ENCODE results near the gene ARHGEF6. TPM values are rescaled to one million over a fixed set of nuclear protein-coding genes. Genes with fewer than 3 reads are reported as not detected.

The ARHGEF6 gene
- total RNA-seq, 1 donor from 2014 or later: 0.31 TPM

GRCh38 chrX:136665258-136665900 lies 115.4 kb downstream of the ARHGEF6 start:
- no peaks in the 10 kb centered on the region for H3K27me3 Mint-ChIP-seq
- no peak overlapping the region for H3K4me3 Mint-ChIP-seq (ENCODE audit: low read depth)
- H3K36me3 Mint-ChIP-seq (ENCODE audit: insufficient read depth): peaks cover 5% of the 10 kb centered on the region
- H3K27ac Mint-ChIP-seq: no peak overlapping the region
- H3K4me1 Mint-ChIP-seq (ENCODE audit: low read depth): no peaks in the 10 kb centered on the region
- no peak for DNase-seq (ENCODE audit: low spot score, unreplicated experiment)
- H3K9me3 Mint-ChIP-seq (ENCODE audit: low read depth): peaks cover 28% of the 10 kb centered on the region
- TF ChIP-seq, protein P1, sequence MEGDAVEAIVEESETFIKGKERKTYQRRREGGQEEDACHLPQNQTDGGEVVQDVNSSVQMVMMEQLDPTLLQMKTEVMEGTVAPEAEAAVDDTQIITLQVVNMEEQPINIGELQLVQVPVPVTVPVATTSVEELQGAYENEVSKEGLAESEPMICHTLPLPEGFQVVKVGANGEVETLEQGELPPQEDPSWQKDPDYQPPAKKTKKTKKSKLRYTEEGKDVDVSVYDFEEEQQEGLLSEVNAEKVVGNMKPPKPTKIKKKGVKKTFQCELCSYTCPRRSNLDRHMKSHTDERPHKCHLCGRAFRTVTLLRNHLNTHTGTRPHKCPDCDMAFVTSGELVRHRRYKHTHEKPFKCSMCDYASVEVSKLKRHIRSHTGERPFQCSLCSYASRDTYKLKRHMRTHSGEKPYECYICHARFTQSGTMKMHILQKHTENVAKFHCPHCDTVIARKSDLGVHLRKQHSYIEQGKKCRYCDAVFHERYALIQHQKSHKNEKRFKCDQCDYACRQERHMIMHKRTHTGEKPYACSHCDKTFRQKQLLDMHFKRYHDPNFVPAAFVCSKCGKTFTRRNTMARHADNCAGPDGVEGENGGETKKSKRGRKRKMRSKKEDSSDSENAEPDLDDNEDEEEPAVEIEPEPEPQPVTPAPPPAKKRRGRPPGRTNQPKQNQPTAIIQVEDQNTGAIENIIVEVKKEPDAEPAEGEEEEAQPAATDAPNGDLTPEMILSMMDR (IDR thresholded peaks at IDR 0.05; ENCODE audit: unreplicated experiment): no peak

- Mint-ChIP-seq H3K4me1 (ENCODE audit: low read depth) (no peaks in the 10 kb centered on the region), H3K27ac (no peak overlapping the region), H3K4me3 (ENCODE audit: low read depth) (no peak overlapping the region), H3K36me3 (ENCODE audit: insufficient read depth) (peaks cover 5% of the 10 kb centered on the region), H3K9me3 (ENCODE audit: low read depth) (peaks cover 27% of the 10 kb centered on the region), H3K27me3 (no peaks in the 10 kb centered on the region)
- no peak for DNase-seq (ENCODE audit: low spot score, unreplicated experiment)
- TF ChIP-seq, protein P1 (IDR thresholded peaks at IDR 0.05; ENCODE audit: unreplicated experiment): no peak
Measured at GRCh38 chrX:136662976-136663375, 117.8 kb downstream of the ARHGEF6 start.

- no peak for DNase-seq (ENCODE audit: low spot score, unreplicated experiment)
- Mint-ChIP-seq H3K27me3 (peaks cover under 1% of the 10 kb centered on the region), H3K4me1 (ENCODE audit: low read depth) (no peaks in the 10 kb centered on the region), H3K9me3 (ENCODE audit: low read depth) (peaks cover 30% of the 10 kb centered on the region), H3K27ac (no peak overlapping the region), H3K36me3 (ENCODE audit: insufficient read depth) (peaks cover 5% of the 10 kb centered on the region), H3K4me3 (ENCODE audit: low read depth) (no peak overlapping the region)
- TF ChIP-seq, protein P1 (IDR thresholded peaks at IDR 0.05; ENCODE audit: unreplicated experiment): no peak
Measured at GRCh38 chrX:136662104-136662503, 118.6 kb downstream of the ARHGEF6 start.

- H3K9me3 Mint-ChIP-seq (ENCODE audit: low read depth): peaks cover 27% of the 10 kb centered on the region
- H3K36me3 Mint-ChIP-seq (ENCODE audit: insufficient read depth): peaks cover 5% of the 10 kb centered on the region
- TF ChIP-seq, protein P1 (IDR thresholded peaks at IDR 0.05; ENCODE audit: unreplicated experiment): no peak
- DNase-seq (ENCODE audit: low spot score, unreplicated experiment): no peak
- H3K4me1 Mint-ChIP-seq (ENCODE audit: low read depth): no peaks in the 10 kb centered on the region
- H3K27ac Mint-ChIP-seq: no peak overlapping the region
- H3K27me3 Mint-ChIP-seq: peaks cover 2% of the 10 kb centered on the region
- no peak overlapping the region for H3K4me3 Mint-ChIP-seq (ENCODE audit: low read depth)
Measured at GRCh38 chrX:136660896-136661295, 119.8 kb downstream of the ARHGEF6 start.

- Mint-ChIP-seq H3K27ac (no peak overlapping the region), H3K36me3 (ENCODE audit: insufficient read depth) (peaks cover 3% of the 10 kb centered on the region), H3K9me3 (ENCODE audit: low read depth) (peaks cover 21% of the 10 kb centered on the region), H3K27me3 (peaks cover 2% of the 10 kb centered on the region), H3K4me3 (ENCODE audit: low read depth) (no peak overlapping the region), H3K4me1 (ENCODE audit: low read depth) (no peaks in the 10 kb centered on the region)
- DNase-seq (ENCODE audit: low spot score, unreplicated experiment): no peak
- TF ChIP-seq, protein P1 (IDR thresholded peaks at IDR 0.05; ENCODE audit: unreplicated experiment): no peak
Measured at GRCh38 chrX:136659174-136659573, 121.6 kb downstream of the ARHGEF6 start.
